RCC 7860 (cell line): Measurements from ENCODE around the gene ATP9B.
"Not testable (repeated sequence)": the region's sequence is repeated elsewhere in the genome, so short reads cannot be mapped to it uniquely, and the experiment has no call there.

ENCODE experiments used
- DNase-seq: peaks from one replicate; pipeline ENCODE4 v3.0.0-alpha.2; 2015; ENCODE audit warnings: low spot score
- FAIRE-seq: peaks from 2 replicates; lab custom pipeline; 2012; peaks lifted over from hg19 to GRCh38; lab: Jason Lieb, UNC

Gene ATP9B

DNA sequence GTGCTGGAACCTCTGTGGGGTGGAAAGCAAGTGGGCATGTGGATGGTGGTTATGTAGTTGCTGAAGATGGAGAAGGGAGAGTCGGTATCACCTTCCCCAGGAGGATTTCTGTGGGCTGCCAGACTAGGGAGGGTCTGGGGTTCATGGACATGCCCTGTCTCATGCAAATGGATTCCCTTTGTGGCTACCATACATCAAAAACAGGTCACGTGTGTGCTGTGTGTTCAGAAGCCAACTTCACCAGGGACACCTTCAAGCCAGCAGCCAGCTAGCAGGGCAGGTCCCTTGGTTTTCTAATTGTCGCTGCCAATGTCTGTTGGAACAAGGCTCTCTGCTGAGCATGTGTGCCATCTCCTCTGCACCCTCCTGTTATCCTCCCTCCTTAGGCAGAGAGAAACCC, 155.2 kb downstream of the ATP9B start:
- FAIRE-seq = no peak
- no peak for DNase-seq

DNA sequence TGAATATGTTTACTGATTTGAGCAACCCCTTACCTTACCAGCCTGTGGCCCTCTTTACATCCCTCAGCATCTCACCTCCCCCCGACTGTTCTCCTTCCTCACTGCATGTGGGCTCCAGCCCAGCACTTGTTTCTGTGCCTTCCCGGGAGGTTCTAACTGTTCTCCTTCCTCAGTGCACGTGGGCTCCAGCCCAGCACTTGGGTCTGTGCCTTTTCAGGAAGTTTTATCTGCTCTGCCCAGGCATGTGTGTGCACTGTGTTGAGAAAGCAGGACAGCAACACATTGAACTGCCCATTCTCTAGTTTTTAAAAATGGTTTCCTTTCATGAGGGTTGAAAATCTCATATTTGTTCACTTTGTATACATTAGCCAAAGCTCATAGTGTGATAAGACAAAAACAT, 158.4 kb downstream of the ATP9B start:
- FAIRE-seq (no peak), DNase-seq (no peak)

DNA sequence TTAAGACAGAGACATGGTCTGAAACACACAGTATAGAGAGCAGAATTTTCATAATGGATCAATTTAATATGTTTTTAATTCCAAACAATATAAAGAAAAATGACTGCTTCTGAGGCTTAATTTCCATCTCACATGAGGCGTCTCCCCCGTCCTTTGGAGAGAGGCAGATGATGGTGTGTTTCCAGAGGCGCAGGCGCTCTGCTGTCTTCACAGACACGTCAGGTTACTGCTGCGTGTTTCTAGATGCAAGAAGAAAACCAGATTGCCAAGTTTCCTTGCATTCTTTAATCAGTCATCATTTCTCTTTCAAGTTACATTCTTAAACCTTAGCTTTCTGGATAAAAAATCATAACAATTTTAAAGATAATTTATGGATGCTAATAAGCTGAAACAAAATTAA, 160.2 kb downstream of the ATP9B start:
- FAIRE-seq (no peak), DNase-seq (no peak)

DNA sequence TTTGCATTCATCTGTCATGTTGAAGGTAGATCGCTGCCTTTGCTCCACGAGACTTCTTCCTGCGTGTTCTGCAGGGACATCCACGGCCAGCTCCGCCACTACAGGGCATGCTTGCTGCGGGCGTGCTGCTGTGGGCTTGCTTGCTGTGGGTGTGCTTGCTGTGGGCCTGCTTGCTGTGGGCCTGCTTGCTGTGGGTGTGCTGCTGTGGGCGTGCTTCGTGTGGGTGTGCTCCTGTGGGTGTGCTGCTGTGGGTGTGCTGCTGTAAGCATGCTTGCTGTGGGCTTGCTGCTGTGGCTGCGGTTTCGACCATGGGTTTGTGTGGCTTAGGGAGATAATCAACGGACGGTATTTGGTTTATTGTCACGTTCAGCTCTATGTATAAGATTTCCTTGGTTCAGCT, 165.2 kb downstream of the ATP9B start:
- no peak for DNase-seq
- no peak for FAIRE-seq

DNA sequence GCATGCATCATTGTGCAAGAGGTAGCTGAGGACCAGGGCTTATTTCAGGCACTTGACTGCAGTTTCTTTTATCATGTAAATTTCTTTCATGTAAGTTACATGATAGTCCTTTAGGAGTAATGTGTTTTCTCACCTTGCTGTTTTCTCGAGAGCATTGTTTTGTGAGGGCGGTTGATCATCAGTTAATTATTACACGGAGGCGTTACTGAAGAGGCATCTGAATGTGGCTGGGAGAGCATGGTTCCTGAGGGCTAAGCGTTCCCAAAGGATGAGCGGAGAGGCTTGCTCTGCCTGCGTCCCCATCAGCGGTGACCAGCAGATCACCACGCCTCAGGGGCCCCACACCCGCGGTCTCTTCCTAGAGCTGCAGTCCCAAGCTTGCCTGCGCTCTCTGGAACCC, 170.4 kb downstream of the ATP9B start:
- FAIRE-seq = no peak
- DNase-seq = no peak

DNA sequence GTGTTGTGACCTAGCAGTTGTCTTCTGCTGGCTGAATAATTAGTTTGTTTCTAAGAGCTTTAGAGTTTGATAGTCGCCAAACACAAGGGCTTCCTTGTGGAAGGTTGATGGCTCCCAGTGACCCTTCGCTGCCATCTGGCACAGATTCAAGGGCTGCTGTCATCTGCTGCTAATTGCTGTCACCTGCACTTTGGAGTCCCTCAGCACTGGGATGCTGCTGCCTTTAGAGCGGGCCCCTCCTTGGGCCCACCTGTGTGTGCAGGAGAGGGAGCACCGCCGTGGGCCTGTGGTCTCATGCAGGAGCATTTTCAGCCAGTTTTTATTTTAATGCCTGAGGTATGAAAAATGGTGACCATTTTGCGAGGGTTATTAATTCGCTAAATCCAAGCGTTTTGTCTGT, 172.6 kb downstream of the ATP9B start:
- FAIRE-seq (no peak), DNase-seq (no peak)

DNA sequence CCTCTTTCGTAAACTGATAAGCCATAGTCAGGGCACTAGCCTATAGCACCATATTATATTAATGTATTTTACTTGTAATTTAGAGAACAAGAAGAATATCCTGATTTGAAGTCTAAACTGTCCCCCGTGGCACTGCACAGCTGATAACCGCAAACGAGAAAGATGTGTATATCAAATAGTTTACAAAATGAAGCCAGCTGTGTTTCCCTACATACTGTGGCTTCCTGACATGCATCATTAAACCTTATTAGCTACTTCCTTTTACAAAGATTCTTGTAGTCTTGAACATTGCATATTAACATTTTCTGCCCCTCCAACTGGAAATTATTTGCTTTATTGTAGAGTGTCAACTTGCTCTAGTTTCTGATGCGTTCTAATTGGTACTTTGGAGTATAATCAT, 173.1 kb downstream of the ATP9B start:
- FAIRE-seq (no peak), DNase-seq (no peak)

DNA sequence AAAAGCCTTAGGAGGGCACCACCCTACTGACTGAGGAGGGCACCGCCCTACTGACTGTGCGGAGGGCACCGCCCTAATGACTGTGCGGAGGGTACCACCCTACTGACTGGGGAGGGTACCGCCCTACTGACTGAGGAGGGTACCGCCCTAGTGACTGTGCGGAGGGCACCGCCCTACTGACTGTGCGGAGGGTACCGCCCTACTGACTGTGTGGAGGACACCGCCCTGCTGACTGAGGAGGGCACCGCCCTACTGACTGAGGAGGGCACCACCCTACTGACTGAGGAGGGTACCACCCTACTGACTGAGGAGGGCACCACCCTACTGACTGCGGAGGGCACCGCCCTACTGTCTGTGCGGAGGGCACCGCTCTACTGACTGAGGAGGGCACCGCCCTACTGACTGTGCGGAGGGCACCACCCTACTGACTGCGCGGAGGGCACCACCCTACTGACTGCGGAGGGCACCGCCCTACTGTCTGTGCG, 176.4 kb downstream of the ATP9B start:
- no peak for DNase-seq
- no peak for FAIRE-seq

DNA sequence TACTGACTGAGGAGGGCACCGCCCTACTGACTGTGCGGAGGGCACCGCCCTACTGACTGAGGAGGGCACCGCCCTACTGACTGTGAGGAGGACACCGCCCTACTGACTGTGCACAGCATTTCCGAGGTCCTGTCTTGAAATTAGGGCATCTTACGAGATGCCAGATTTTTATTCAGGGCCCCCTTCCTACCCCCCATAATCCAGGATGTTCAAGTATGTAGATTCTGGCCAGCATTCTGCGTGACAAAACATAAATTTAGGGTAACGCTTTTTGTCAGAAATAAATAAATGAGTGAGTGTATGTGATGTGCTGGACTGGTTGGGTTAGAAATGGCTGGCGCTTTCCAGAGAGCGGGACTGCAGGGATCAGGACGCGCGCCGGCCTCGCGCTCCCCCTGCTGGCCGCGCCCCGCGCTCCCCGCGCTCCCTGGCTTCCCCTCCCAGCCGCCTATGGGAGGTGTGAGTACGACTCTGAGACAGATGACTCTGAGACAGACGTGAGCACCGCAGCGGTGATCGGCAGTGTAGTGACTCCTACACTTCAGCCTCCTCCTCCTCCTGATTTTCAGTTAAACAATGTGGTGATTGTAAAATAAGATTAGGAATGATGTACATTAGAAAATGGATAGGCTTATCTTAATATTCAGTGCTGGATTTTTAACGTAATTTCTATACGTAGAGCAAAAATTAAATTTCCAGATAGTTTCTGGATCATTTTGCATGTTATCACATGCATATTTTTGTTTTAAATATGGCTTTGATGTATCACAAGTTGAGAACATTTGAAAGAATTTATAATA, 177.3 kb downstream of the ATP9B start:
- DNase-seq (peak; percentile 59), FAIRE-seq (no peak)

DNA sequence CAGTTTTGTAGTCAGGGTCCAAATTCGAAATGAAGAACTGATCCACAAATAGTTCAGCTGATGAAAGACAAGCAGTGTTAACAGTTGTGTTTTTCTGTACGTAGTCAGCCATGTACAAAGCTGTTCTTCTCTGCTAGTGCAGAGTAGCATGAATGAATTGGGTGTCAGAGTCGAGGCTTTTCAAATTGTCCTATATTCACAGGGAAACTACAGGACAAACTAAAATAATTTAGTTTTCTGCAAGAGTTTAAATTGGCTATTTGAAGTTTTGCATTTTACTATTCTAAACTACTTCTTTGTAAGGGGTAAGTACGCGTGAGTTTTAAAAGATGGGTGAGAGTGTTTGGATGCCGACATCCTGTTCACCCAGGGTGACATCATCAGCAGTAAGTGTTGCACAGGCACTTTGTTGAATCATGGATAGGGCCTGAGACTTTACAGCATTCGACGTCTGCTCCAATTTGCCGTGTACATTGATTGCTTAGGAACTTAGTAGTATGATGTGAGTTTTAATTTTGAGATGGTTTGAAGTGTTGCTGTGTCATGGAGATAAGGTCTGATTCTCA, 179.4 kb downstream of the ATP9B start:
- FAIRE-seq (no peak), DNase-seq (no peak)

DNA sequence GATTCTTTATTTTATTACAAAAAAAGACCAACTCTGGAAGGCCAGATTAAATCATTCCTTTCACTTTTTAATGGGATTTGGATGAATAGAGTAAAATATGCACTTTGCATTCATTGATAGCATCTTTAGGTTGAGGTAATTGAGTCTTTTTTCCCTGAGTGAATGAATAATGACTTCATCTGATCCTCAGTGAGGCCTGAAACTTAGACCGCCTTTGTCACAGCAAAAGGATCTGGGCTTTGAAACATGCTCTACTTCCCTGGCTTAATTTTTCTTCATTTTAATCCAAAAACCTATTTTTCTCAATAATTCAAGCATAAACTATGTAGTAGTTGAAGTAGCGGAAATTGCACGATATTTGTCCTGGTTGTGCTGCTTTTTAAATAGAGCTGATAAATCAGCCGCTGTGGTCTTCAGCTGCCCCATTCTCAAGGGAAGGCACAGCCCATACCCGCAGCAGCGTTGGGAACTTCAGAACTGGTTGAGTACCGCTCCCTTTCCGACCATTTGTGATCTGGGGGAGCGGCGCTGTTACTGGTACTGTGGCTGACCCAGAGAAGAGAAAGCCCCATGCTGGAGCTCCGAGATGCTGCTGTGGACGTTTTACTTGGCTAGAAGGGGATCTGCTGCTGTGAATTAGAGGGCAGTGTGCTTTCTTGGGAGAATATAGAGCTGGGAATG, 181.2 kb downstream of the ATP9B start:
- FAIRE-seq (no peak), DNase-seq (no peak)

DNA sequence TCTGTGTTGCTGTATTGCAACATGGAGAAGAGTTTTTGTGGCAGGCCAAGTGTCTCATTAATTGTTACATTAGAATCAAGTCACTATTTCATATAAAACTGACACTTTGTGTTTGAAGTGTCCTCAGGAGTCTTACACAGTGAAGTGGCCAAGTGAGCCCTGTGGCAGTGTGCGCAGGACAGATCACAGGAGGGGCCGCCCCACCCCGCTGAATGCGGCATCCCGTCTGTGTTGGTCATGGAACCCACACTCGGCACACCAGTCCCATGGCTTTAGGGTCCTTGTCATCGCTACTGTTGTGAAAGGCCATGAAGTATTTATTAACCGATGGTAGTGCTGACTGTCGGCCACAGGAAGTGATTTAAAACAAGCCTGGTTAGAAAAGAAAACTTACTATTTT, 181.8 kb downstream of the ATP9B start:
- DNase-seq (no peak), FAIRE-seq (no peak)

DNA sequence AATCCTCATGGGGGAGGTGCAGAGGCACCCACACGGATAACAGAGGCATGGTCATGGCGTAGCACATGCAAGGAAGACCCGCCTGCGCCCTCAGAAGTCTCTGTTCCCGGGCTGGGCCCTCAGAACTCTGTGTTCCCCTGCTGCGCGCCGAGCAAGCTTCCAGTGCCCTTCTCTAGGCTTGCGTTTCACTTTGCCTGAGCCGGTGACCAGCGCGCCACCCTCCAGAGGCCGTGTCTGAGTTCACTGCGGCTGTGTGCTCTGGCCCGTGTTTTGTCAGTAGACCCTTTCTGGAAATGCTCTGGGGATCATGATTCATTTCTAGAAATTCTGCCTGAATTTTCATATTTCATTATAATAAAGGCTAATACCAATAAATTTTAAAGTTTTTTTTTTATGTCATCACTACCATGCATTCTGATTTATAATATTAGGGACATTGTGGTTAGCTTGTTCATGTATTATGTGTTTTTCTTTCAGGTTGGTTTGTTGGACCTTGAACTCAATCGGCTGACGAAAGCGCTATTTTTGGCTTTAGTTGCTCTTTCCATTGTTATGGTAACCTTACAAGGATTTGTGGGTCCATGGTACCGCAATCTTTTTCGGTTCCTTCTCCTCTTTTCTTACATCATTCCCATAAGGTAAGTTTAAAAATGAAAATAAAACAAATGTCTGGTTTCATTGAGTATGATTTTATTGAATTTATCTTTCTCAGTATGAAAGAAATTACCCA, 183.9 kb downstream of the ATP9B start:
- DNase-seq (no peak), FAIRE-seq (no peak)

DNA sequence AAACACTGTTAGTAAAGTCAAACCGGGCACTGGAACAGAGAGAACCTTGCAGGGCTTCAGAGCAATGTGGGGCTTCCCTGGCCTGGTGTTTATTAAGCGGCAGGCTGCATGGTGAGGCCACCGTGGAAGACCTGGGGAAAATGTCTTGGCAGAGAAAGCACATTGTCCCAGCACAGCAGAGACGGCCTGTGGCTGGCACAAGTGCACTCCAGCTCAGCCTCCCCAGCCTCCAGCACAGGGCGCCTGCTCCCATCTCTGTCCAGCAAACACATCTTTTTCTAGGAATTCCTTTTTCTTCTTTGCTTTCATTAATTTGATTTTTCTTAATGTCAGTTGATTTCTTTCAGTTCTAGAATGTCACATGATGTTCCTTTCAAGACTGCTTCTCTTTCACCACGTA, 188.3 kb downstream of the ATP9B start:
- no peak for DNase-seq
- no peak for FAIRE-seq

DNA sequence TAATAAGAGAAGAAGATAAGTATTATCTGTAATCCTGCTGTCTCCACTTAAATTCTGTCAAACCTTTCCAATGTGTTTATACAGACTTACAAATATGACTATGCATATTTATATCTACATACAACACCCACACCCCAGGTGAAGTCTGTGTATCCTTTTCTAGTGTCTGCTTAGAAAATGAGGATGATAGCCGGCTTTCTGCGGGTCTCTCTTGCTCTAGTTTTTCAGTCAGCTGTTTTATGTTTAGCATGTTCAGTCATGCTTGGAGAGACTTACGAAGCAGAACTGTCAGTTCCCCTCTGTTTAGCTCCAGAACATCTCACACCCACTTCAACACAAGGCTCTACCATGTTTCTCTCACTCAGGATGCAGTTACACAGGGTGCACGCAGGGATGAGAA, 189.3 kb downstream of the ATP9B start:
- no peak for FAIRE-seq

DNA sequence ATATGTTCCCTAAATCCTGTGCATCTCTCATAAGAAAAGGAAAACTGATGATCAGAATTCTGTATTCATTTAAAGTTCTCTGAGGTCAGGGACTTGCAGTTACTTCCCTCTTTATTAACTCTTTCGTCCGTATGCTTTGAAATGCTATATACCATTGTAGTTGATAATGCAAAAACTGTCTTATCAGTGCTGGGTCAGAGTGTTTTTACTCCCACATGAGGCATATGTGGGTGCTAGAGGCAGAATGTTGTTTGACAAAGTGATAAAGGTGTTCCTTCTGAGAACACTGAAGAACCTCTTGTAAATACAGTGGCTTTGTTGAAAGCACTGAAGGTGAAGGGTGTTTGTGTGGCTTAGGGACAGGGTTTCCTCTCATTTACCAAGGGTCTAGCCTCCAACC, 190.0 kb downstream of the ATP9B start:
- DNase-seq = no peak
- no peak for FAIRE-seq

More for the DNA sequence above, 189.3 kb downstream of the ATP9B start:
- no peak for DNase-seq

DNA sequence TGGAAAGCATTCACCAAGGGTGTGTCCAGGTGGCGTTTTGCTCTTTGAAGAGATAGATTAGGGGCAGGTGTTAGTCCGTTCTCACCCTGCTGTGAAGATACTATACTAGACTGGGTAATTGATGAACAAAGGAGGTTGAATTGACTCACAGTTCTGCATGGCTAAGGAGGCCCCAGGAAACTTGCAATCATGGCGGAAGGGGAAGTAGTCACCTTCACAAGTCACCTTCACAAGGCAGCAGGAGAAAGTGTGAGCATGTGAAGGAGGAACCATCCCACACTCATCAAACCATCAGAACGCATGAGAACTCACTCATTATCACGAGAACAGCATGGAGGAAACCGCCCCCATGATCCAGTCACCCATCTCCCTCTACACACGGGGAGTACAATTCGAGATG, 190.8 kb downstream of the ATP9B start:
- DNase-seq = no peak
- FAIRE-seq = no peak

DNA sequence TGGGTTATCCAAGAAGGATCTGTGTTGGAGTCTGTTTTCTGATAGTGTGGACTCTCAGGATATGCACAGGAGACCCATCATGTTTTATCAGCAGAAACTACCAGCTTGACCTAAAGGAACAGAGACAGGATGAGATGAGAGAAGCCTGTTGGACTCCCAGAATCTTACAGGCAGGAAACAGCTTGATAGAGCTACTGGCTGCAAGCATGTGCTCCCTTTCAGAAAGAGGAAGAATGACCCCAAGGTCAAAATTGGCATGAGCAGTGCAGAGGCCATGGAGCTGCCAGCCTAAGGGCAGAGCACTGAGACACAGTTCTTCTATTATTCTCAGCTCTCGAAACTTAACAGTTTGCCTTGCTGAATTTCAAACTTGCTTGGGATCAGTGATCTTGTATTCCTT, 191.3 kb downstream of the ATP9B start:
- no peak for FAIRE-seq
- DNase-seq = no peak

DNA sequence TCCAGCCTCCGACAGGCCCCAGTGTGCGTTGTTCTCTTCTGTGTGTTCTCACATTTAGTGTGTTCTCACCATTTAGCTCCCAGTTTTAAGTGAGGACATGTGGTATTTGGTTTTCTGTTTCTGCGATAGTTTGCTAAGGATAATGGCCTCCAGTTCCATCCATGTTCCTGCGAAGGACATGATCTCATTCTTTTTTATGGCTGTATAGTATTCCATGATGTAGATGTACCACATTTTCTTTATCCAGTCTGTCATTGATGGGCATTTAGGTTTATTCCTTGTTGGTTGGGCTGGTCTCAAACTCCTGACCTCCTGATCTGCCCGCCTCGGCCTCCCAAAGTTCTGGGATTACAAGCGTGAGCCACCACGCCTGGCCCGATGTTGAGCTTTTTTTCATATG, 195.9 kb downstream of the ATP9B start:
- not testable (repeated sequence) for FAIRE-seq

DNA sequence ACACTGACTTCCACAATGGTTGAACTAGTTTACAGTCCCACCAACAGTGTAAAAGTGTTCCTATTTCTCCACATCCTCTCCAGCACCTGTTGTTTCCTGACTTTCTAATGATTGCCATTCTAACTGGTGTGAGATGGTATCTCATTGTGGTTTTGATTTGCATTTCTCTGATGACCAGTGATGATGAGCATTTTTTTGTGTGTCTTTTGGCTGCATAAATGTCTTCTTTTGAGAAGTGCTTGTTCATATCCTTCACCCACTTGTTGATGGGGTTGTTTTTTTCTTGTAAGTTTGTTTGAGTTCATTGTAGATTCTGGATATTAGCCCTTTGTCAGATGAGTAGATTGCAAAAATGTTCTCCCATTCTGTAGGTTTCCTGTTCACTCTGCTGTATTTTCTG, 202.6 kb downstream of the ATP9B start:
- FAIRE-seq, DNase-seq: not testable (repeated sequence)

More for the DNA sequence above, 195.9 kb downstream of the ATP9B start:
- DNase-seq = not testable (repeated sequence)

DNA sequence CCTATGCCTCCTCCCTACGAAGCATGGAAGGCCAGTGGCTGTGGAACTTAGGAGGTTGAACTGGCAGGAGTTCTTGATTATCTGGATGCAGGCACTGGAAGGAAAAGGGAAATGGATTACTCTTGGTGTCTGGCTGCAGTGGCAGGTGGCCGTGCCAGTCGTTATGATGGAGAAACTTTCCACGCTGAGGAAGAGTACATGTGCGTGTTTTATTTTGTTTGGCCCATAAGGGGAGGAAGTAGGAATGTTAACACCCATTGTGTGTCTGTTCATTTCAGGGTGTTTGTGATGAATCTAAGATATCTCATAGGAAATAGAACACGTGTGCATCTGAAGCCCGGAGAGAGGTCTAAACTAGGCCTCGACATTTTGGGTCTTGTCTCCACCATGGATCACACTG, 203.7 kb downstream of the ATP9B start:
- FAIRE-seq (no peak), DNase-seq (no peak)
